Neural cell (in vitro differentiated cells): Measurements from ENCODE around the gene SSR3. TPM values are rescaled to one million over a fixed set of nuclear protein-coding genes. Genes with fewer than 3 reads are reported as not detected.

ENCODE experiments used
- H2AFZ ChIP-seq: fragments of 200-600, 300-800 bp; sonication (generic), shearing (Covaris generic); 2 replicates; pipeline ENCODE4 v1.6.0; 2014; ENCODE audit warnings: low read depth, mild to moderate bottlenecking, antibody characterized with exemption, low read length, moderate library complexity
- H3F3A ChIP-seq: fragments of 200-600 bp; shearing (Covaris generic); 2 replicates; pipeline ENCODE4 v1.6.1; 2016; ENCODE audit warnings: mild to moderate bottlenecking, moderate library complexity, mixed read lengths, antibody characterized with exemption, low read length; ENCODE audit not compliant: insufficient read depth, poor library complexity, severe bottlenecking
- H3K27ac ChIP-seq: fragments of 200-600, 300-800 bp; sonication (generic), shearing (Covaris generic); 2 replicates; pipeline ENCODE4 v1.5.1; 2014; ENCODE audit warnings: mild to moderate bottlenecking, low read length, moderate library complexity
- H3K27me3 ChIP-seq: fragments of 300-800, 200-600 bp; sonication (generic), shearing (Covaris generic); 2 replicates; pipeline ENCODE4 v1.6.0; 2014; ENCODE audit warnings: mild to moderate bottlenecking, low read depth, low read length, moderate library complexity; ENCODE audit not compliant: insufficient read depth
- H3K36me3 ChIP-seq: fragments of 300-800, 200-600 bp; sonication (generic), shearing (Covaris generic); 2 replicates; pipeline ENCODE4 v1.5.1; 2014; ENCODE audit warnings: mild to moderate bottlenecking, antibody characterized with exemption, low read length, moderate library complexity; ENCODE audit not compliant: insufficient read depth
- H3K4me2 ChIP-seq: fragments of 300-800, 200-600 bp; sonication (generic), shearing (Covaris generic); 2 replicates; pipeline ENCODE4 v1.6.0; 2014; ENCODE audit warnings: mild to moderate bottlenecking, low read length
- H3K4me3 ChIP-seq: fragments of 300-800, 200-600 bp; sonication (generic), shearing (Covaris generic); 2 replicates; pipeline ENCODE4 v1.5.1; 2014; ENCODE audit warnings: mild to moderate bottlenecking, low read length, moderate library complexity
- H3K79me2 ChIP-seq: fragments of 200-600 bp; shearing (Covaris generic); replicated peaks from 2 replicates; pipeline ENCODE4 v1.6.0; 2014; ENCODE audit warnings: mild to moderate bottlenecking, low read length, moderate library complexity; ENCODE audit not compliant: insufficient read depth
- H3K9ac ChIP-seq: fragments of 300-800, 200-600 bp; sonication (generic), shearing (Covaris generic); 2 replicates; pipeline ENCODE4 v1.6.1; 2016; ENCODE audit warnings: mild to moderate bottlenecking, low read length, mixed read lengths
- H3K9me2 ChIP-seq: fragments of 200-600 bp; shearing (Covaris generic); 2 replicates; pipeline ENCODE4 v1.6.1; 2016; ENCODE audit warnings: mild to moderate bottlenecking, low read length, mixed read lengths; ENCODE audit not compliant: insufficient read depth
- H3K9me3 ChIP-seq: fragments of 200-600, 300-800 bp; sonication (generic), shearing (Covaris generic); 2 replicates; pipeline ENCODE4 v1.6.1; 2016; ENCODE audit warnings: mild to moderate bottlenecking, mixed run types, low read length, moderate library complexity, mixed read lengths
- H4K20me1 ChIP-seq: fragments of 200-600 bp; shearing (Covaris generic); 2 replicates; pipeline ENCODE4 v1.6.1; 2016; ENCODE audit warnings: mild to moderate bottlenecking, mixed run types; ENCODE audit not compliant: insufficient read depth
- EP300 ChIP-seq: fragments of 450-650 bp; conservative IDR thresholded peaks from 2 replicates; pipeline ENCODE4 v1.6.1; 2014; ENCODE audit warnings: antibody characterized with exemption, mild to moderate bottlenecking, moderate library complexity; ENCODE audit not compliant: poor library complexity, severe bottlenecking
- EZH2 ChIP-seq: fragments of 200-600, 300-800 bp; shearing (Covaris generic), sonication (generic); IDR thresholded peaks from 2 replicates; pipeline ENCODE4 v1.6.1; 2014; ENCODE audit warnings: antibody characterized with exemption, low read length, borderline replicate concordance, mild to moderate bottlenecking; ENCODE audit not compliant: insufficient read depth, poor library complexity, severe bottlenecking
- MXI1 ChIP-seq: fragments of 450-650 bp; conservative IDR thresholded peaks from 2 replicates; pipeline ENCODE4 v1.6.1; 2014; ENCODE audit warnings: antibody characterized with exemption, mild to moderate bottlenecking; ENCODE audit not compliant: poor library complexity, severe bottlenecking
- POLR2AphosphoS5 ChIP-seq: IDR thresholded peaks from 2 replicates; pipeline ENCODE4 v1.6.1; 2012
- RAD21 ChIP-seq: fragments of 450-650 bp; conservative IDR thresholded peaks from 2 replicates; pipeline ENCODE4 v1.6.1; 2014; ENCODE audit warnings: antibody characterized with exemption, mild to moderate bottlenecking, moderate library complexity
- REST ChIP-seq: IDR thresholded peaks from 2 replicates; pipeline ENCODE4 v1.6.1; 2012; ENCODE audit warnings: borderline replicate concordance
- SMC3 ChIP-seq: fragments of 450-650 bp; conservative IDR thresholded peaks from 2 replicates; pipeline ENCODE4 v1.6.1; 2014; ENCODE audit warnings: antibody characterized with exemption, mild to moderate bottlenecking, moderate library complexity; ENCODE audit not compliant: poor library complexity
- TAF1 ChIP-seq: IDR thresholded peaks from 2 replicates; pipeline ENCODE4 v1.6.1; 2012; ENCODE audit warnings: low read depth
- polyA plus RNA-seq: library from polyadenylated mRNA; depleted of rRNA; stranded (reverse); fragments of >200 nt; gene quantifications from 2 replicates; pipeline ENCODE4 v1.2.3, GENCODE V29; 2014
- TF ChIP-seq, protein P1 (sequence below): fragments of 450-650 bp; IDR thresholded peaks from 2 replicates; pipeline ENCODE4 v1.5.1; 2014; ENCODE audit warnings: antibody characterized with exemption, mild to moderate bottlenecking, moderate library complexity; ENCODE audit not compliant: poor library complexity, severe bottlenecking

The SSR3 gene
- polyA plus RNA-seq, 1 donor from 2014 or later: 85.6 TPM

DNA sequence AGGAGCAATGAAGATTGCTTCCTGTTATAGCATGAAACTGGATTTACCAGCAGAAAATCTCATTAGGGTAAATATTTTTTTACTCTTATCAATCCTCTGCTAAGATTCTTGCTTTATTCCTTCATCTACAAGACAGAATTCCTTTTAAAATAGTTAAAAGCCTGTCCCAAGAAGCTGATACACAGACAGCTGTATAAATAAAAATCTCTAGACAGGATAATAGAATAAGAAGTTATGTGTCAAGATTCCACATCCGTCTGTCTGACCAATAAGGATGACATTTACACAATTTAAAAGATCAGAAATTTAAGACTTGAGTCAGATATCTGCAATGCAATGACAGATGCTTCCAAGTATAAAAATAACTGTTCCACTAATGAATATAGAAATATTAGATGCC lies 57.6 kb downstream of the SSR3 start:
- Histone ChIP-seq H3F3A (no peaks in the 10 kb centered on the region), H3K9me2 (no peaks in the 10 kb centered on the region), H3K27me3 (no peaks in the 10 kb centered on the region), H3K4me2 (no peak overlapping the region), H3K4me3 (no peak overlapping the region), H3K9me3 (no peaks in the 10 kb centered on the region), H3K9ac (no peak overlapping the region), H3K36me3 (no peaks in the 10 kb centered on the region), H3K79me2 (no peaks in the 10 kb centered on the region), H2AFZ (no peak overlapping the region), H3K27ac (no peak overlapping the region), H4K20me1 (no peaks in the 10 kb centered on the region)
- TF ChIP-seq EZH2 (no peak), RAD21 (no peak), SMC3 (no peak), EP300 (no peak), TAF1 (no peak), REST (no peak), POLR2AphosphoS5 (no peak), MXI1 (no peak)
- TF ChIP-seq, protein P1, sequence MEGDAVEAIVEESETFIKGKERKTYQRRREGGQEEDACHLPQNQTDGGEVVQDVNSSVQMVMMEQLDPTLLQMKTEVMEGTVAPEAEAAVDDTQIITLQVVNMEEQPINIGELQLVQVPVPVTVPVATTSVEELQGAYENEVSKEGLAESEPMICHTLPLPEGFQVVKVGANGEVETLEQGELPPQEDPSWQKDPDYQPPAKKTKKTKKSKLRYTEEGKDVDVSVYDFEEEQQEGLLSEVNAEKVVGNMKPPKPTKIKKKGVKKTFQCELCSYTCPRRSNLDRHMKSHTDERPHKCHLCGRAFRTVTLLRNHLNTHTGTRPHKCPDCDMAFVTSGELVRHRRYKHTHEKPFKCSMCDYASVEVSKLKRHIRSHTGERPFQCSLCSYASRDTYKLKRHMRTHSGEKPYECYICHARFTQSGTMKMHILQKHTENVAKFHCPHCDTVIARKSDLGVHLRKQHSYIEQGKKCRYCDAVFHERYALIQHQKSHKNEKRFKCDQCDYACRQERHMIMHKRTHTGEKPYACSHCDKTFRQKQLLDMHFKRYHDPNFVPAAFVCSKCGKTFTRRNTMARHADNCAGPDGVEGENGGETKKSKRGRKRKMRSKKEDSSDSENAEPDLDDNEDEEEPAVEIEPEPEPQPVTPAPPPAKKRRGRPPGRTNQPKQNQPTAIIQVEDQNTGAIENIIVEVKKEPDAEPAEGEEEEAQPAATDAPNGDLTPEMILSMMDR: no peak

DNA sequence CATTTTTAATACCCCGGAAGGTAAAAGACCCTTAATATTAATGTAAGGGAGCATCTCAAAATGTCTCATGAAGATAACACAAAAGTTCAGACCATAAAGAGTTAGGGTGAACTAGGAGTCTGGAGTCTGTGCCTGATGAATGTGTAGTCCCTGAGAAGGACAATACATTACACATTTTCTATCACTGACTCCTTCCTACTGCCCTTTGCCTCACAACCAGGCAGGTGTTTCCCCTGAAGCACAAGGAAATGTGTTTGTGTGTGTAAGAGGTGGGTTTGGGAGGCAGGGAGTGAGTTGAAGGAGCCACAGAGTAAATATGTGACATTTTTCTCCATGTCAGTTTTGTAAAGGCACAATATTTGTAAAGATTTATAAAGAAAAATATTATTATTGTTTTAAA lies 59.1 kb downstream of the SSR3 start:
- no peaks in the 10 kb centered on the region for H3F3A ChIP-seq
- H3K27me3 ChIP-seq: no peaks in the 10 kb centered on the region
- no peaks in the 10 kb centered on the region for H3K79me2 ChIP-seq
- H3K9ac ChIP-seq: no peak overlapping the region
- H3K27ac ChIP-seq: no peak overlapping the region
- H3K36me3 ChIP-seq: no peaks in the 10 kb centered on the region
- TF ChIP-seq, protein P1: no peak
- TF ChIP-seq REST: no peak
- TF ChIP-seq MXI1: no peak
- TF ChIP-seq TAF1: no peak
- TF ChIP-seq EZH2: no peak
- TF ChIP-seq SMC3: no peak
- TF ChIP-seq EP300: no peak
- no peak for TF ChIP-seq RAD21
- TF ChIP-seq POLR2AphosphoS5: no peak
- H3K9me2 ChIP-seq: no peaks in the 10 kb centered on the region
- no peaks in the 10 kb centered on the region for H4K20me1 ChIP-seq
- H3K4me3 ChIP-seq: no peak overlapping the region
- no peaks in the 10 kb centered on the region for H3K9me3 ChIP-seq
- H3K4me2 ChIP-seq: no peak overlapping the region
- H2AFZ ChIP-seq: no peak overlapping the region
